ENCODE results near the gene CCDC175. TPM values are rescaled to one million over a fixed set of nuclear protein-coding genes. Genes with fewer than 3 reads are reported as not detected.

Gene CCDC175
- total RNA-seq, 1 experiment from 2014 or later: not detected

DNA sequence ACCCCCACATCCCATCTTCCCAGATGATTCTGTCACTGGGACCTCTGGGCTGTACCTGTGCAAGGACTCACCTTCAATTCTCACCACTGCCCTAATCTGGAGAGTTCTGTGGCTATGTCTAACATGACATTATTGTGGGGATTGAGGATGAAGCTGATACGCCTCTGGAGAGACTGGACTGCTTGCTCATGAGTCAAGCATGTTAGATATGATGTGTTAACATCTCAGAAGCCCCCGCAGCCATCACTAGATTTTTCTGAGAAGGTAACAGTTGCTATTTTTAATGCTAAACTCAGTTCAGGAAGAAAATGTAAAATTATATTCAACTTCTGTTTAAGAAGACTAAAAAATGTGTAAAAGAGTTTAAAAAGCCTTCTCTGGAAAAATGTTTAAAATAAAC lies 66.6 kb downstream of the CCDC175 start:
- Histone ChIP-seq H3K79me2 (ENCODE audit: insufficient read depth, low read length) (no peaks in the 10 kb centered on the region), H3K4me3 (replicated peaks in 1 of 2; ENCODE audit: low read depth in 1 of 2, low read length in 2 of 2) (no peak overlapping the region), H3K27ac (ENCODE audit: low read depth, low read length) (no peak overlapping the region), H3K4me1 (ENCODE audit: control insufficient read depth in 1 of 2, insufficient read depth in 2 of 2, low read length in 2 of 2) (no peaks in the 10 kb centered on the region), H3K9ac (ENCODE audit: low read length) (no peak overlapping the region), H3K9me3 (ENCODE audit: control insufficient read depth in 1 of 2, insufficient read depth in 1 of 2, low read depth in 1 of 2, low read length in 2 of 2) (no peaks in the 10 kb centered on the region), H3K36me3 (ENCODE audit: control insufficient read depth in 1 of 2, insufficient read depth in 2 of 2, low read length in 2 of 2) (no peaks in the 10 kb centered on the region), H4K20me1 (ENCODE audit: insufficient read depth) (no peaks in the 10 kb centered on the region), H3K4me2 (ENCODE audit: low read length) (no peak overlapping the region), H2AFZ (ENCODE audit: low read depth, low read length, poor library complexity, severe bottlenecking) (no peak overlapping the region), H3K9me2 (ENCODE audit: insufficient read depth) (no peaks in the 10 kb centered on the region), H3K27me3 (ENCODE audit: insufficient read depth, low read length) (no peaks in the 10 kb centered on the region)
- RAD21 ChIA-PET (ENCODE audit: low non-redundant PET in 1 of 2, low total read pairs in 2 of 2, uncharacterized antibody in 2 of 2, unreplicated experiment in 2 of 2): no interaction called here
- TF ChIP-seq SRF (IDR thresholded peaks at IDR 0.05; ENCODE audit: low read depth) (no peak), EZH2phosphoT487 (IDR thresholded peaks at IDR 0.05; ENCODE audit: borderline replicate concordance) (no peak), CTCF (IDR thresholded peaks at IDR 0.05 in 2 of 3, conservative IDR thresholded peaks at IDR 0.05 in 1 of 3; ENCODE audit: borderline replicate concordance in 1 of 3, insufficient read depth in 1 of 3, low read depth in 2 of 3, low read length in 2 of 3) (no peak), SIN3A (IDR thresholded peaks at IDR 0.05; ENCODE audit: low read depth) (no peak), CBX3 (IDR thresholded peaks at IDR 0.05; ENCODE audit: low read depth) (no peak), TCF7L2 (IDR thresholded peaks at IDR 0.05; ENCODE audit: borderline replicate concordance, extremely low read depth, insufficient read depth, insufficient read length) (no peak), YY1 (IDR thresholded peaks at IDR 0.05; ENCODE audit: extremely low read depth, insufficient replicate concordance, low read depth, low read length) (no peak), POLR2AphosphoS5 (IDR thresholded peaks at IDR 0.05; ENCODE audit: low read depth, low read length) (no peak), FOSL1 (IDR thresholded peaks at IDR 0.05; ENCODE audit: low read depth) (no peak), EZH2 (IDR thresholded peaks at IDR 0.05) (no peak), ELF1 (IDR thresholded peaks at IDR 0.05; ENCODE audit: borderline replicate concordance, low read depth) (no peak), EGR1 (IDR thresholded peaks at IDR 0.05; ENCODE audit: low read depth) (no peak), ZFX (IDR thresholded peaks at IDR 0.05) (no peak), RAD21 (IDR thresholded peaks at IDR 0.05; ENCODE audit: low read depth) (no peak), MAX (IDR thresholded peaks at IDR 0.05) (no peak), ZBTB33 (IDR thresholded peaks at IDR 0.05; ENCODE audit: extremely low read depth, insufficient replicate concordance, low read length) (no peak), ZNF274 (IDR thresholded peaks at IDR 0.05; ENCODE audit: low read depth, low read length) (no peak)
- TF ChIP-seq, protein P1, sequence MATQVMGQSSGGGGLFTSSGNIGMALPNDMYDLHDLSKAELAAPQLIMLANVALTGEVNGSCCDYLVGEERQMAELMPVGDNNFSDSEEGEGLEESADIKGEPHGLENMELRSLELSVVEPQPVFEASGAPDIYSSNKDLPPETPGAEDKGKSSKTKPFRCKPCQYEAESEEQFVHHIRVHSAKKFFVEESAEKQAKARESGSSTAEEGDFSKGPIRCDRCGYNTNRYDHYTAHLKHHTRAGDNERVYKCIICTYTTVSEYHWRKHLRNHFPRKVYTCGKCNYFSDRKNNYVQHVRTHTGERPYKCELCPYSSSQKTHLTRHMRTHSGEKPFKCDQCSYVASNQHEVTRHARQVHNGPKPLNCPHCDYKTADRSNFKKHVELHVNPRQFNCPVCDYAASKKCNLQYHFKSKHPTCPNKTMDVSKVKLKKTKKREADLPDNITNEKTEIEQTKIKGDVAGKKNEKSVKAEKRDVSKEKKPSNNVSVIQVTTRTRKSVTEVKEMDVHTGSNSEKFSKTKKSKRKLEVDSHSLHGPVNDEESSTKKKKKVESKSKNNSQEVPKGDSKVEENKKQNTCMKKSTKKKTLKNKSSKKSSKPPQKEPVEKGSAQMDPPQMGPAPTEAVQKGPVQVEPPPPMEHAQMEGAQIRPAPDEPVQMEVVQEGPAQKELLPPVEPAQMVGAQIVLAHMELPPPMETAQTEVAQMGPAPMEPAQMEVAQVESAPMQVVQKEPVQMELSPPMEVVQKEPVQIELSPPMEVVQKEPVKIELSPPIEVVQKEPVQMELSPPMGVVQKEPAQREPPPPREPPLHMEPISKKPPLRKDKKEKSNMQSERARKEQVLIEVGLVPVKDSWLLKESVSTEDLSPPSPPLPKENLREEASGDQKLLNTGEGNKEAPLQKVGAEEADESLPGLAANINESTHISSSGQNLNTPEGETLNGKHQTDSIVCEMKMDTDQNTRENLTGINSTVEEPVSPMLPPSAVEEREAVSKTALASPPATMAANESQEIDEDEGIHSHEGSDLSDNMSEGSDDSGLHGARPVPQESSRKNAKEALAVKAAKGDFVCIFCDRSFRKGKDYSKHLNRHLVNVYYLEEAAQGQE (IDR thresholded peaks at IDR 0.05; ENCODE audit: low read depth): no peak
- TF ChIP-seq, protein P2, sequence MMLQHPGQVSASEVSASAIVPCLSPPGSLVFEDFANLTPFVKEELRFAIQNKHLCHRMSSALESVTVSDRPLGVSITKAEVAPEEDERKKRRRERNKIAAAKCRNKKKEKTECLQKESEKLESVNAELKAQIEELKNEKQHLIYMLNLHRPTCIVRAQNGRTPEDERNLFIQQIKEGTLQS (IDR thresholded peaks at IDR 0.05): no peak
- ATAC-seq: no peak
- no TSS peak for BruUV-seq (replicated peaks)
- no peak for DNase-seq (ENCODE audit: low read depth, low spot score)
- POLR2A ChIA-PET: no interaction called here
- CTCF ChIA-PET: interaction anchor here (0.9 kb wide), 1 partner anchor 9 kb away, joined by 3 read pairs; no protein-coding TSS in a partner anchor
- intact Hi-C loops (cut with micrococcal nuclease): loop anchor here (5.0 kb wide), 1 partner anchor 467 kb away; no protein-coding TSS in a partner anchor

Measured in HCT116 (cell line).